HG03135 (cell line): ENCODE data around the gene SLC16A4.
"Not testable (repeated sequence)": the region's sequence is repeated elsewhere in the genome, so short reads cannot be mapped to it uniquely, and the experiment has no call there.

Source experiments
- ATAC-seq: cut with Tn5 transposase; IDR thresholded peaks from one replicate; pipeline ENCODE4 v1.9.1; 2021; ENCODE audit warnings: mild to moderate bottlenecking, moderate library complexity; ENCODE audit not compliant: unreplicated experiment

SLC16A4 gene

DNA sequence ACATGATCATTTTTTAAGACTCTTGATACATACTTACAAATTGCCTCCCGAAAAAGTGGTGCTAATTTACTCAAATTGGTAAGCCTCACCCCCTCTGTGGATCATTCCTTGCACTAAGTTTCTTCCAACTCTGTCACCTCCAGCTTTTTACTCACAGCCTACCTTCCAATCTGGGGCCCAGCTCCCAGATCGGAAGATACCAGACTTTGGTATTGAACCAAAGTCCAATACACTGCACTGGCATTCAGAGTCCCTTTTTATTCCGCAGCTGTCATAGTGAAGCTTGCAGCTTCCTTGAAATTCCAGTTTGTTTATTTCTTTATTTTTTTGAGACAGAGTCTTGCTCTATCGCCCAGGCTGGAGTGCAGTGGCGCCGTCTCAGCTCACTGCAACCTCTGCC is 18.5 kb upstream of the SLC16A4 start:
- ATAC-seq, result no peak

DNA sequence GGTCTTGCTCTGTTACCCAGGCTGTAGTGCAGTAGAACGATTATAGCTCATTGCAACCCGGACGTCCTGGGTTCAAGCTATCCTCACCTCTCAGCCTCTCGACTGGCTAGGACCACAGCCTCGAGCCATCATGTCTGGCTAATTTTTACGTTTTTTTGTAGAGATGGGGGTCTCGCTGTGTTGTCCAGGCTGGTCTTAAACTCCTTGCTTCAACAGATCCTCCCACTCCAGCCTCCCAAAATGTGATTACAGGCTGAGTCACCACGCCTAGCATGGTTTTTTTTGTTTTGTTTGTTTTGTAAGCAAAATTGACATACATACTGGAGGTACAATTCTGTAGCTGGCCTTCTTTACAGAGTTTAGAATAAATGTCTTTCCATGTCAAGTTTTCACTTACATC is 17.7 kb upstream of the SLC16A4 start:
- no peak for ATAC-seq

DNA sequence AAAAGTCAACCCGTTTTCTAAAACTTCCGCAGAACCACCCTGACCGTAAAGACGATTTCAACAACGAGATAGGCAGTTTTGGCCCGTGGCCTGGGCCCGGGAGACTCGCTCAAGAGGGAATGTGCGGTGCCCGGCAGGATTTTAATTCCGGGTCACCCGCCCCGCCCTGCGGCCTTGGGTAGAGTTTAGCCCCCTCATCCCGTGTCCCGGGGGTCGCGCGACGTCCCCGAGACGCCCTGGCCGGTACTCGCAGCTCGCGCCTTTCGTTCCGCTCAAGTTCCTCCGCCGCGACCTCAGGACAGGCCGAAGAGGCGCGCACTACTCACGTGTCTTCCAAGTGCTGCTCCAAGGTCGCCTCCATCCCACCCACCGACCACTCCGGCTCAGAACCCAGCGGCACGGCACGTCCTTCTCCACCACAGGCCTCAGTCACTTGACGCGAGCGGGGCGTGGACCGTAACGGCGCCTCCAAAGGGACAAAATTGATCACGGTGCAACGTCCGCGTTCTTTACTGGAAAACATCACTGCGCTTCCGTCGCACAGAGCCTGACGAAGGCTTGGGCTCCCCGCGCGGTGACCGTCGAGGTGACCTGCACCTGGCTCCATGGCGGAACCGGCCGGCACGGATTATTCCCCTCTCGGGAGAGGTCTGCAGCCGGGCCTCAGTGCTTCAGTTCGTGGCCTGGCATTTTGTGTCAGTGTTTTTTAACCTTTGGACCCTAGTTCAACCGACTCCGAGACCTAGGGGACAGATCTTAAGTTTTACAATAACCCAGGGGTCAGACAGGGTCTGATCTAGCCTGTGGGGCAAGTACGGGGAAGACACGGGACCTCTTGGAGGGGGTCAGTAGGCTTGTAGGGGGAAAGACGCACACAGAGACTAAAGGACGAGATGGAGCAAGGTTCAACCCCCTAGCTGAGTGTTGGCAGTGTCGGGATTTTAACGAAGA is 16.7 kb upstream of the SLC16A4 start, which contains the start of gene LAMTOR5:
LAMTOR5 (minus strand) TSS at position 435 of the 951 bp plus-strand sequence; CDS start at position 361, 74 bp downstream.
- peak; percentile 86 for ATAC-seq

DNA sequence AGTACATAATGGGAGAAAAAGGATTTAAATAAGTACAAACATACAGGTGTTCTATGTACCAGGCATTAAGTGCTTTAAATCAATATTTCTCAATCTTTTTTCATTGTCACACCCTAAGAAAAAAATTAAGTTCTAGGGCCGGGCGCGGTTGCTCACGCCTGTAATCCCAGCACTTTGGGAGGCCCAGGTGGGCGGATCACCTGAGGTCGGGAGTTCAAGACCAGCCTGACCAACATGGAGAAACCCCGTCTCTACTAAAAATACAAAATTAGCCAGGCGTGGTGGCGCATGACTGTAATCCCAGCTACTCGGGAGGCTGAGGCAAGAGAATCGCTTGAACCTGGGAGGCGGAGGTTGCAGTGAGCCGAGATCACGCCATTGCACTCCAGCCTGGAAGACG is 15.6 kb upstream of the SLC16A4 start:
- not testable (repeated sequence) for ATAC-seq

DNA sequence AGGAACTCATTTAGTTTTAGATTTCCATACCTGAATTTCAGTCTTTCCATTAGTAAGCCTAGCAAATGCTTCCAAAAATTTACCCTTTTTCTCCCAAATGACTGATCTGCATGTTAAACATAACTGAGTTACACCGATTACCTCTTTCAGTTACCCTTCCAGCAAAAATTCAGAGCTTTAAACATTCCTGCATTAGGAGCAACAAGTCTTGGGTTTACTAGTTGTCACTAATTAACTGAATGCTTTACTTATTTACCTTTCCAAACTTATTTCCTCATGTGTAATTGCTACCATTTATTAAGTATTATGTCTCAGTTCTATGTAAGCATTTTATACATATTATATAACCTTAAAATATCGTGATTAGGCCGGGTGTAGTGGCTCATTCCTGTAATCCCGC is 13.6 kb upstream of the SLC16A4 start:
- ATAC-seq, result no peak

DNA sequence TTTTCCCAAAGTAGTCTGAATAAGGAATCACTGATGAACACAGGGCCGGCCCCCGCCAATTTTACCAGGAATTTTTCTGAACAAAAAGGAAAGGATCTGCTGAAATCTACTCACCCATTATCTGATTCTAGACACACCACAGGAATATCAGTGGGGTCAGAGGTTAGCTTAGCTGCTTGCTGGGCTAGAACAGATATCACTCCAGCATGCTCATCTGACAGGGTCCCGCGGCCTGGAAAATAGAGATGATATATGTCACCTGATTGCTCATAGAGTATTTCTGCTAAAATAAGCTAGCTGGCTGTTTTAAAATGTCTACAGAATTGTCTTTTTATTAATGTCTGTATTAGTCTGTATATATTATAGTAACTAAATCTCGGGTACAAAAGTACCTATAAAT is 13.0 kb upstream of the SLC16A4 start:
- no peak for ATAC-seq

DNA sequence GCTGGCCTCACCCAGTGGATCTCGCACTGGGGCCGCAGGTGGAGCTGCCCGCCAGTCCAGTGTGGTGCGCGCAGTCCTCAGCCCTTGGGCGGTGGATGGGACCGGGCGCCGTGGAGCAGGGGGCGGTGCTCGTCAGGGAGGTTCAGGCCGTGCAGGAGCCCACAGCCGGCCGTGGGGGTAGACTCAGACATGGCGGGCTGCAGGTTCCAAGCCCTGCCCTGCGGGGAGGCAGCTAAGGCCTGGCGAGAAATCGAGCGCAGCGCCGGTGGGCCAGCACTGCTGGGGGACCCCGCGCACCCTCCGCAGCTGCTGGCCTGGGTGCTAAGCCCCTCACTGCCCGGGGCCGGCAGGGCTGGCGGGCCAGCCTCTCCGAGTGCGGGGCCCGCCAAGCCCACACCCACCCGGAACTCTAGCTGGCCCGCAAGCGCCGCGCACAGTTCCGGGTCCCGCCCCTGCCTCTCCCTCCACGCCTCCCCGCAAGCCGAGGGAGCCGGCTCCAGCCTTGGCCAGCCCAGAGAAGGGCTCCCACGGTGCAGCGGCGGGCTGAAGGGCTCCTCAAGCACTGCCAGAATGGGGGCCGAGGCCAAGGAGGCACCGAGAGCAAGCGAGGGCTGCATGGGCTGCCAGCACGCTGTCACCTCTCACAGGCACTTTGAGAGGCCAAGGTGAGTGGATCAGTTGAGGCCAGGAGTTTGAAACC is 5.6 kb upstream of the SLC16A4 start:
- not testable (repeated sequence) for ATAC-seq

DNA sequence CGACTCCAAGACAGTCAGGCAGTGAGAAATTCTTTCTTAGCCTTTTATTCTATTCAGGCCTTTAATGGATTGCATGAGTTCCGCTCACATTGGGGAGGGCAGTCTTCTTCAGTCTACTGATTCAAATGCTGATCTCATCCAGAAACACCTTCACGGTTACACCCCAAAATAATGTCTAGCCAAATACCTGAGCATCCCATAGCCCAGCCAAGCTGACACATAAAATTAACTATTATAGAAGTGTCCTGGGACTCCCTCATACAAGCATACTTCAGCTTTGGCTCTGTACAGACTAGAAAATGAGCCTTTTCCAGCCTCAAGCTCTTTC is 3.6 kb upstream of the SLC16A4 start:
- no peak for ATAC-seq

DNA sequence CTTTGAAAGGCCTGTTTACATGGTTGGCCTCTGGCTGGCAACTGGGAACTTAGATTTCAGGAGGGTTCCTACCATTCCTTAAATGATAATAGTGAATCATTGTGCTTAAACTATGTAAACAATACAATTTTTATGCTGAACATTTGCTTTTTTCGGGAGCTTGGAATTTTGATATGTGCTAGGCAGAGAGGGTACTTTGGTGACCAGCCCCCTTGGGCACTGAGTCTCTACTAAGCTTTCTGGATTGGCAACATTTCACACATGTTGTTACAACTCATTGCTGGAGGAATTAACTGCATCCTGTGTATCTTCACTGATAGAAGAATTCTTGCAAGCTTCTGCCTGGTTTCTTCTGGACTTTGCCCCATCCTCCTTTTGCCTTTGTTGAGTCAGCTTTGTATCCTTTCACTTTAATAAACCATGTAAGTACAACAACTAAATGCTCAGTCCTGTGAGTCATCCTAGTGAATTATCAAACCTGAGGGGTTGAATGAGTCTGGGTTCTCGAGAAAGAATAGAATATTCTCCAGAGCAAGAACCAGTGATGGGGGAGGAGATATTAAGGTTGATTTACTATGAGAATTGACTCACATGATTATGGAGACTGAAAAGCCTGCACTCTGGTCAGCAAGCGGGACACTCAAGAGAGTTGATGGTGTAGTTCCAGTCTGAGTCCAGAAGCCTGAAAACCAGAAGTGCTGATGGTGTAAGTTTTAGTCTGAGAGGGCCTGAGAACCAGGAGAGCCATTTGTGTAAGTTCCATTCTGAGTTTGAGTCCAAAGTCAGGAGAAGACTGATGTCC is 3.1 kb upstream of the SLC16A4 start:
- ATAC-seq, result no peak

DNA sequence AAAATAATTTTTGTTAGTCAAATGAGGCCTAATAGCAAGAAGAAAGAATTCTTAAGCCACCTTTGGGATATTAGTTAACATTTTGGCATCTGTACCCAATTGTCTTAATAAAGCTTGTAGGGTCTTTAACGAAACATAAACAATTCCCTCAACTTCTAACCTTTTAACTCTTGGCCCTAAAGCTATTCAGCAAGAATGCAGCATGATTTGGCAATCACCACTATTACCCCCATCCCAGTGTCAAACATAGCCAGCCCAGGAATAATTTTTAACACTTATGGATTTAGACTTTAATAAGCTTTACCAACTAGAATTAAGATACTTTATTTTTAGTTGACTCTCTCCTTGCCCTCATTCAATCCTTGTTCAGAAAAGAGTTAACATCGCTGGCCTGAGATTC is 2.5 kb upstream of the SLC16A4 start:
- ATAC-seq, result no peak

DNA sequence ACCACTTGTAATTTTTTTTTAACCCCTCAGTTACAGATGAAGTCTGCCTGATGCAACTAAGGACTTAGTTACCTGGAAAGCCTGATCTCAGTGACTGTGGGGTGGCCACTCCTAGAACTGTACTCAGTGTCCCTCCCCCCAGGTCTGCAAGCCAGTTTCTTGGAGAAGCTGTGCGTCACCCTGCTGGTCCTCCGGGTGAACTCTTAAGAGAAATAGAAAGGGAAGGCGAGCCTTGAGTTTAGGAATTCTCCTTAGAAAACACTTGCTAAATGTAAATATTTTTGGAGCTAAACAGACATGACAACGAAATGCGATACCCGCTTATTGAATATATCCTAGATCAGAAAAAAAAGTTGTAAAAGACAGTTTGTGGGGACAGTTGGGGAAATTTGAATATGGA is 730 bp downstream of the SLC16A4 start:
- ATAC-seq, result no peak

DNA sequence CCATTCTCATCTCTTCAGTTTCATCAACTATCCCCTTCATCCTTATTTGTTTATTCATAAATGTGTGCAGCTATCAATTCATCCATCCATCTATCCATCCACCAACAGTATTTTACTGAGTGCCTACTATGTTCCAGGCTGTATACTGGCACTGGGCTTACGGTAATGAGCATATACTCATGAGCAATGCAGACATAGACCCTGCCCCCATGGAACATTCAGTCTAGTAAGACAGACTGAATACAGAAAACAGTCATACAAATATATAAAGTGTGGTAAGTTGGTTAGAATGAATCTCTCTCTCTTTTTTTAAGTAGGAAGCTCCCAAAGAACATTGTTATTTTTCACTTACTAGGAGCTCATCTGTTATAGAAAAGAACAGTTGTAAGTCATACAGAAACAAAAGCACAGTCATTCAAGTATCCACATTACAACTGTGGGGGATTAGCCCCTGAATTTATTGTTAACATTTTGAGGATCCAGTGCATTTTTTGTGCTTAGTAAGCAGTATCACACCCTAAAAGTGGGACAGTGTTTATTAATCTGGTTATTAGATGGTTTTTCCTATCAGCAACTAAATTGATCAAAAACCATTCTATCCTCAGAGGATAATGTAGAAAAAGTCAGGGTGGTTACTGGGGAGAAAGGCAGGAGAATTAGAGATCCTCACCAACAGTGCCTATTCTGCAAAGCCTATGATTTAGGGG is 3.6 kb downstream of the SLC16A4 start:
- no peak for ATAC-seq

DNA sequence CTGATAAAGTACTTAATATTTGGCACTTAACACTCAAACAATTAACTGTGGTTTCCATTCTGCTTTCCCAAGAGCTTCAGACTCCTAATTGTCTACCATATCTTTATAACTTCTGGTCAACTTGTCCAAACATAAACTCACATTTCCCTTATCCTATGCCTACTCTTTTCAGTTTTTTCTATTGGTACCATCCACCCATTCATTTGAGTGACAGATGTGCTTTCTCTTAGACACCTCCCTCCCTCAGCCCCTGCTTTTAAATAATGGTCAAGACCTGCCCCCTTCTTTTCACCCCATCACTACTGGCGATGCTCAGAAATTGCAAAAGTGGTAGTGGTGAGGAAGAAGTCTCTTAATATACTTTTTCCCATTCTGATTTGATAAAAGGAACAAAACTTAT is 5.5 kb downstream of the SLC16A4 start:
- ATAC-seq, result no peak

DNA sequence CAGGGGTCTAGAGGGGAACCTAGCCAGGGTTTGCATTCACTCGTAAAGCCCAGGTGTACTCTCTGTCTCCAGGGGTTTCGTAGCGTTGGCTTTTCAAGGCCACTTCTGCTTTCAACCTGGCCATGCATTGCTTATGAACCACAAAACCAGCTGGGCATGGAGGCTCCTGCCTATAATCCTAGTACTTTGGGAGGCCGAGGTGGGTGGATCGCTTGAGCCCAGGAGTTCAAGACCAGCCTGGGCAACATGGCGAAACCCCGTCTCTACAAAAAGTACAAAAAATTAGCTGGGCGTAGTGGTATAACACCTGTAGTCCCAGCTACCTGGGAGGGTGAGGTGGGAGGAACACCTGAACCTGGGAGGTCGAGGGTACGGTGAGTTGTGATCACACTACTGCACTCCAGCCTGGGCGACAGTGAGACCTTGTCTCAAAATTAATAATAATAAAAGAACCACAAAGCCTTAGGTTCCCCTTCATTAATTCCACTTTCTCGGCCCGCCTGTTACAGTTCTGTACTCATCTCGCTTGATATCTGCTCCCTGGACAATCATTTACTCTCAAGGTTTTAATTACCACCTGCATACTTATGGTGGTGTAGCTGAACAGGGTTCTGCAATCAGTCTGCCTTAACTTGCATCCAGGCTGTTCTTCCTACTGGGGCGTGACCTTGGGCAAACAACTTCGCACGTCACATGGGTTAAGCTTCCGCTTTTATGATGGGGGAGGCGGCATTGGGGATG is 6.1 kb downstream of the SLC16A4 start:
- peak; percentile 68 for ATAC-seq

DNA sequence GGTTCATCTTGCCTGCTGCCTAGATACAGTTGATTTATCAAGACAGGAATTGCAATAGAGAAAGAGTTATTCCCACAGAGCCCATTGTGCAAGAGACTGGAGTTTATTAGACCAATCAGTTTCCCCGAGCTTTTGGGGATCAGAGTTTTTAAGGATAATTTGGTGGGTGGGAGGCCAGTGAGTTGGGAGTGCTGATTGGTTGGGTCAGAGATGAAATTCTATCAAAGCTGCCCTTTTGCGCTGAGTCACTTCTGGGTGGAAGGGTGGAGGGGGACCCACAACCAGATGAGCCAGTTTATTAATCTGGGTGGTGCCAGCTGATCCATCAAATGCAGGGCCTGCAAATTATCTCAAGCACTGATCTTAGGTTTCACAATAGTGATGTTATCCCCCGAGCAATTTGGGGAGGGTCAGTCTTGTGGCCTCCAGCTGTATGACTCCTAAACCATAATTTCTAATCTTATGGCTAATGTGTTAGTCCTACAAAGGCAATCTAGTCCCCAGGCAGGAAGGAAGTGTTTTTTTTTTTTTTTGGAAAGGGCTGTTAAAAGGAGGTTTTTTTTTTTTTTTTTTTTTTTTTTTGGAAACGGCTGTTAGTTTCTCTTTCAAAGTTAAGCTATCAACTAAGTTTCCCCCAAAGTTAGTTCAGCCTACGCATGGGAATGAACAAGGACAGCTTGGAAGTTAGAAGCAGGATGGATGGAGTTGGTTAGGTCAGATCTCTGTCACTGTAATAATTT is 7.4 kb downstream of the SLC16A4 start:
- ATAC-seq, result no peak

DNA sequence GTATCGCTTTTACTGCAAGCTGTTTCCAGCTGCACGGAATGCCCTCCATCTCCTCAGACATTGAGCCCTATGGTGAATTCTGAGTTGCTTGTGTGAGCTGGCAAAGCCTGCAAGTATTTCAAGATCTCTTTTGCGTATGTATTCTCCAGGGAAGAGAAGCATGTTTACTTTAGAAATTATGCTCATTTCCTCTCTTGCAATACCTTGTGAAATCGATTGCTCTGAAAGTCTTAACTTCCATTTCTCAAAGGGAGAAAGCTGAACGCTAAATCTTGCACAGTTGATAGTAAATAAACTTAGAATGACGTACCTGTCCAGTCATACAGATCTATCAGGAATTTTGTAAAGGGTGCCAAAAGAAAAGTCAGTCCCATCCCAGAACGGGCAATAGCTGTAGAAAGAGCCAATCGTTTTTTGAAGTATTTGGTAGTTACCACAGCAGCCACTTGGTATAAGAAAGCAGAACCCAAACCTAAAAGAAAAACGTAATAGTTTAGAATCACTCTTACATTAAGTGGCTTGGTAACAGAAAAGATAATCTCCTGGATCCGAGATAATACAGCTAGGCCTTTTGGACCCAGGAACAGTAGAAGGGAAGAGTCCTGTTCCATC is 10.0 kb downstream of the SLC16A4 start:
- no peak for ATAC-seq

DNA sequence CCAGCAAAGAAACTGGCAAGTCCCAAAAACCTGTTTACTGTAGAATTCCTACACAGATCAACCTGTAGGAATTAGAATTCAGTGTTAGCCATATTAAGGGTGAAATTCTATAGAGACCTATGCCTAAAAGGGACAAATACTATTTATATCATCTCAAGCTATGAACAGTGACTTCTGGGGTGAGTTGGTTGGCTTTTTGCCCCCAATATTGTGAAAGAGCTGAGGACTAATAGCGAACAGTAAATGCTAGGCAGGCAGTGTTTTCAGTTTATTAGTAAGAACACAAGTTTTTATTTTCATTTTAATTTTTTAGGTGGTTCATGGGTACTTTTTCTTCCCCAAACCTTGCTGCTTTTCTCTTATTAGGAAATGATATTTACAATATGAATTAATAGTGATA is 15.3 kb downstream of the SLC16A4 start:
- no peak for ATAC-seq

DNA sequence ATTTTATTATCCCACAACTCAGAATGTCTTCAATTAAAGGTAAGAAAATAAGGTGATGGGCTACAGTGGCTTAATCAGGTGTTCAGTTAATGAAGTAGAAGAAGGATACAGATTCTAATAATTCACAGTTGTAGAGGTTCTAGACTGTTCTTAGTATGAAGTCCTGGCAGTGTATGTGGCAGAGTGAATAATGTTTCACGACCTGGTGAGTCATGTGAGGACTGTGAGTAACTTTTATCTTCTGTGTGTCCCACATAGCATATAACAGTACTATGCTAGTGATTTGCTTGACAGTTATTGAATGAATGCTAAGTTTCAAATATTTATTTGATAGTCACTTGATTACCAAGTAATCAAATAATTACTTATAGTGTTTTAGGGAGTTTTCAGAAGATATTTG is 20.0 kb downstream of the SLC16A4 start:
- no peak for ATAC-seq

DNA sequence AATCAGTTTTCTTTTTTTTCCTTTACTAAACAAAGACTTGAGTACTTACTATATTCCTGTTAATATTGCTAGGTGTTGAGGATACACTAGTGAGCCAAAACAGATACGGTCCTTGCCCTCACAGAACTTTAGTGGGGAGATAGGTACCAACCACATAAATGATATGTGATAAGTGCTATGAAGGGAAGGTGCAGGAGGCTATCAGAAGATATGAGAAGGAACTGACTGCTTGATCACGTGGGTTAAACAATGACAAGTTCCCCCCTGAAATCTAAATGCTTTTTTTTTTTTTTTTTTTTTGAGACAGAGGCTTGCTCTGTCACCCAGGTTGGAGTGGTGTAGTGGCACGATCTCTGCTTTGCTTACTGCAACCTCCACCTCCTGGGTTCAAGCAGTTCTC is 26.6 kb downstream of the SLC16A4 start:
- ATAC-seq, result no peak
